RKO (cell line): Measurements from ENCODE around the gene UNC5A.

Experiments used
- DNase-seq: peaks from one replicate; pipeline ENCODE4 v3.0.0-alpha.2; 2016; ENCODE audit warnings: low spot score

Gene UNC5A

GRCh38 chr5:176899296-176899891 lies 89.0 kb downstream of the UNC5A start, which contains the start of gene HK3:
Gene HK3, minus strand, starts transcription at chr5:176899346. Its CDS starts 3,187 bp downstream, at chr5:176896159.
- no peak for DNase-seq

GRCh38 chr5:176899946-176900779 lies 89.8 kb downstream of the UNC5A start:
- DNase-seq = no peak

GRCh38 chr5:176900780-176901204 lies 90.4 kb downstream of the UNC5A start:
- no peak for DNase-seq

- DNase-seq = peak; percentile 34
Measured at GRCh38 chr5:176901260-176902101, 91.1 kb downstream of the UNC5A start.

GRCh38 chr5:176902102-176902814 lies 91.9 kb downstream of the UNC5A start:
- DNase-seq = no peak

GRCh38 chr5:176902911-176903664 lies 92.7 kb downstream of the UNC5A start:
- no peak for DNase-seq

GRCh38 chr5:176904276-176904675 lies 93.9 kb downstream of the UNC5A start:
- DNase-seq = no peak

- DNase-seq = no peak
Measured at GRCh38 chr5:176906126-176906525, 95.8 kb downstream of the UNC5A start.

GRCh38 chr5:176906796-176907195 lies 96.4 kb downstream of the UNC5A start:
- no peak for DNase-seq

GRCh38 chr5:176908675-176909368 lies 98.5 kb downstream of the UNC5A start:
- DNase-seq = no peak

GRCh38 chr5:176912115-176912514 lies 101.8 kb downstream of the UNC5A start:
- DNase-seq = no peak

GRCh38 chr5:176915906-176916305 lies 105.5 kb downstream of the UNC5A start:
- DNase-seq = no peak

- DNase-seq = no peak
Measured at GRCh38 chr5:176916337-176916736, 106.0 kb downstream of the UNC5A start.

GRCh38 chr5:176918613-176919012 lies 108.3 kb downstream of the UNC5A start:
- DNase-seq = no peak

GRCh38 chr5:176921714-176922113 lies 111.4 kb downstream of the UNC5A start:
- no peak for DNase-seq

- no peak for DNase-seq
Measured at GRCh38 chr5:176922817-176923216, 112.5 kb downstream of the UNC5A start.

GRCh38 chr5:176927562-176927961 lies 117.2 kb downstream of the UNC5A start:
- no peak for DNase-seq

GRCh38 chr5:176929654-176930053 lies 119.3 kb downstream of the UNC5A start:
- no peak for DNase-seq
